ENCODE measurements around the gene MAPRE2.

DNA sequence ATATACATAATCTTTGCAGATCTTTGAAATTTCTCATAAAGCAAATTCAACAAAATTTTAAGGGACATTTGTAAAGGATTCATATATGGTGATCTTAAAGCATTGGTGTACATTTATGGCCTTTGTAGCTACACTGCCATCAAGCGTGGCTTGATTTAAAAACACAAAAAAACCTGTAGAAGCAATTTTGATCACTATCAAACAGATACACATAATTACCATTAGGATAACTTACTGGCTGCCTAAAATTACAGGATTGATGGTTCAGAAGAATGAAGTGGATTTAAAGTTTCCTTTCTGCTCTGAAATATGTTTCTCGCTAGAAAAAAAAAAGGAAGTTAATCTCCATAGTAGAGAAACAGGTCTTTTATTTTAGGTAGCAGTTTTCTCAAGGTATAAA lies 31.4 kb downstream of the MAPRE2 start:
- no peak for TF ChIP-seq CTCF (IDR thresholded peaks at IDR 0.05; ENCODE audit: poor library complexity, severe bottlenecking)
- no peak for TF ChIP-seq EP300 (conservative IDR thresholded peaks at IDR 0.05; ENCODE audit: poor library complexity, severe bottlenecking)
- no peak for TF ChIP-seq POLR2AphosphoS5 (IDR thresholded peaks at IDR 0.05)
- TF ChIP-seq REST (IDR thresholded peaks at IDR 0.05; ENCODE audit: borderline replicate concordance), result no peak
- TF ChIP-seq RAD21 (conservative IDR thresholded peaks at IDR 0.05), result no peak
